ENCODE measurements around the gene INPP4B. TPM values are rescaled to one million over a fixed set of nuclear protein-coding genes. Genes with fewer than 3 reads are reported as not detected.

The INPP4B gene
- total RNA-seq, 2 experiments from 2014 or later: not detected

GRCh38 chr4:142065086-142065647, 780.9 kb downstream of the INPP4B start:
- TF ChIP-seq EZH2phosphoT487 (IDR thresholded peaks at IDR 0.05; ENCODE audit: borderline replicate concordance, low read depth, low read length) (no peak), CTCF (conservative IDR thresholded peaks at IDR 0.05; ENCODE audit: low read length) (no peak)
- intact Hi-C loops (cut with micrococcal nuclease; ENCODE audit: unreplicated experiment): no loop called here
- DNase-seq (ENCODE audit: low spot score): no peak
- Histone ChIP-seq H3K4me1 (ENCODE audit: insufficient read depth, low read length, poor library complexity, severe bottlenecking) (no peaks in the 10 kb centered on the region), H3K9me2 (ENCODE audit: insufficient read depth, low read length) (no peaks in the 10 kb centered on the region), H3K27ac (ENCODE audit: low read depth, low read length, poor library complexity, severe bottlenecking) (no peak overlapping the region), H3K36me3 (ENCODE audit: insufficient read depth, low read length) (no peaks in the 10 kb centered on the region), H3K4me3 (ENCODE audit: low read depth, low read length, poor library complexity, severe bottlenecking) (no peak overlapping the region), H3K79me2 (ENCODE audit: insufficient read depth, low read depth, low read length) (no peaks in the 10 kb centered on the region), H3K9me3 (ENCODE audit: low read length) (no peaks in the 10 kb centered on the region), H2AFZ (ENCODE audit: low read length) (no peak overlapping the region), H3K4me2 (ENCODE audit: low read length) (no peak overlapping the region), H4K20me1 (ENCODE audit: insufficient read depth, low read length) (no peaks in the 10 kb centered on the region)
- ChIA-PET POLR2A (no interaction called here), CTCF (ENCODE audit: unreplicated experiment) (interaction anchor here (0.6 kb wide), 1 partner anchor 139 kb away, joined by 3 read pairs; no protein-coding TSS in a partner anchor)
- BruUV-seq (replicated peaks): no TSS peak

GRCh38 chr4:142064181-142064580, 781.9 kb downstream of the INPP4B start:
- H3K27ac ChIP-seq (ENCODE audit: low read depth, low read length, poor library complexity, severe bottlenecking): no peak overlapping the region
- no peaks in the 10 kb centered on the region for H3K9me3 ChIP-seq (ENCODE audit: low read length)
- CTCF ChIA-PET (ENCODE audit: unreplicated experiment): no interaction called here
- H3K9me2 ChIP-seq (ENCODE audit: insufficient read depth, low read length): no peaks in the 10 kb centered on the region
- intact Hi-C loops (cut with micrococcal nuclease; ENCODE audit: unreplicated experiment): no loop called here
- TF ChIP-seq EZH2phosphoT487 (IDR thresholded peaks at IDR 0.05; ENCODE audit: borderline replicate concordance, low read depth, low read length): no peak
- no peak for TF ChIP-seq CTCF (conservative IDR thresholded peaks at IDR 0.05; ENCODE audit: low read length)
- H3K4me1 ChIP-seq (ENCODE audit: insufficient read depth, low read length, poor library complexity, severe bottlenecking): no peaks in the 10 kb centered on the region
- H2AFZ ChIP-seq (ENCODE audit: low read length): no peak overlapping the region
- BruUV-seq (replicated peaks): no TSS peak
- no peak overlapping the region for H3K4me2 ChIP-seq (ENCODE audit: low read length)
- no peaks in the 10 kb centered on the region for H3K36me3 ChIP-seq (ENCODE audit: insufficient read depth, low read length)
- no peaks in the 10 kb centered on the region for H3K79me2 ChIP-seq (ENCODE audit: insufficient read depth, low read depth, low read length)
- no peak for DNase-seq (ENCODE audit: low spot score)
- POLR2A ChIA-PET: interaction anchor here (0.6 kb wide), 1 partner anchor 22 kb away, joined by 3 read pairs; no protein-coding TSS in a partner anchor
- no peaks in the 10 kb centered on the region for H4K20me1 ChIP-seq (ENCODE audit: insufficient read depth, low read length)
- no peak overlapping the region for H3K4me3 ChIP-seq (ENCODE audit: low read depth, low read length, poor library complexity, severe bottlenecking)

- TF ChIP-seq EZH2phosphoT487 (IDR thresholded peaks at IDR 0.05; ENCODE audit: borderline replicate concordance, low read depth, low read length): no peak
- TF ChIP-seq CTCF (conservative IDR thresholded peaks at IDR 0.05; ENCODE audit: low read length): no peak
- POLR2A ChIA-PET: no interaction called here
- H4K20me1 ChIP-seq (ENCODE audit: insufficient read depth, low read length): no peaks in the 10 kb centered on the region
- CTCF ChIA-PET (ENCODE audit: unreplicated experiment): no interaction called here
- H3K4me3 ChIP-seq (ENCODE audit: low read depth, low read length, poor library complexity, severe bottlenecking): no peak overlapping the region
- no peaks in the 10 kb centered on the region for H3K9me2 ChIP-seq (ENCODE audit: insufficient read depth, low read length)
- DNase-seq (ENCODE audit: low spot score): no peak
- no peaks in the 10 kb centered on the region for H3K36me3 ChIP-seq (ENCODE audit: insufficient read depth, low read length)
- H3K27ac ChIP-seq (ENCODE audit: low read depth, low read length, poor library complexity, severe bottlenecking): no peak overlapping the region
- H3K4me2 ChIP-seq (ENCODE audit: low read length): no peak overlapping the region
- no peaks in the 10 kb centered on the region for H3K79me2 ChIP-seq (ENCODE audit: insufficient read depth, low read depth, low read length)
- no peaks in the 10 kb centered on the region for H3K9me3 ChIP-seq (ENCODE audit: low read length)
- no peaks in the 10 kb centered on the region for H3K4me1 ChIP-seq (ENCODE audit: insufficient read depth, low read length, poor library complexity, severe bottlenecking)
- no TSS peak for BruUV-seq (replicated peaks)
- H2AFZ ChIP-seq (ENCODE audit: low read length): no peak overlapping the region
- intact Hi-C loops (cut with micrococcal nuclease; ENCODE audit: unreplicated experiment): no loop called here
Observed at GRCh38 chr4:142045996-142046395, 800.1 kb downstream of the INPP4B start.
